Thyroid gland (tissue), 4 donors: ENCODE results near the gene CCDC158.

Experiments
- CTCF ChIP-seq, 6 experiments: fragments of 200-600 bp in 3 of 6; fragments of 450-650 bp in 3 of 6; sonication (generic) in 3 of 6; IDR thresholded peaks; one replicate each; pipeline ENCODE4 v1.5.1; 2016 to 2019; ENCODE audit warnings: antibody characterized with exemption in 6 of 6, mild to moderate bottlenecking in 2 of 6, inconsistent platforms in 1 of 6, moderate library complexity in 1 of 6
- POLR2A ChIP-seq, 2 donors: fragments of 450-650 bp; IDR thresholded peaks; one replicate each; pipeline ENCODE4 v1.6.1; 2017; ENCODE audit warnings: antibody characterized with exemption in 2 of 2, mild to moderate bottlenecking in 2 of 2, moderate library complexity in 1 of 2

DNA sequence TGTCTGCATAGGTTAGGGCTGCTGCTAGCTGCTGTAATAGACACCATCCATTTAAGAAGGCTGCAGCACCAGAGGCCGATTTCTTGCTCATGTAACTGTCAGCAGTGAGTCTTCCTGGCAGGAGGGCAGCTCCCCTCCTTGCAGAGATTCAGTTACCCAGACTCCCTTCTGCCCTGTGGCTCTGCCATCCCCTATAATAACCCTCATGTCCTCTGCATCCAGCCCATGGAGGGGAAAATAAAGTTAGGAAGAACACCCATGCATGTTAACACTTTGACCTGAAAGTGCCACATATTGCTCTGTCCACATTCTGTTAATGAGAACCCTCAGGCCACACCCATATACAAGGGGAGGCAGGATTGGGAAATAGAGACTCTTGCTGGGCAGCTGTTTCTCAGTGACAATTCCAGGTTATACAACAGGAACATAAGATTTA, 109.0 kb downstream of the CCDC158 start:
- TF ChIP-seq CTCF (IDR thresholded peaks at IDR 0.05) (no peak), POLR2A (IDR thresholded peaks at IDR 0.05) (no peak)
